ENCODE results near the gene EXD3.
"Not testable (repeated sequence)": the region's sequence is repeated elsewhere in the genome, so short reads cannot be mapped to it uniquely, and the experiment has no call there.

The EXD3 gene

DNA sequence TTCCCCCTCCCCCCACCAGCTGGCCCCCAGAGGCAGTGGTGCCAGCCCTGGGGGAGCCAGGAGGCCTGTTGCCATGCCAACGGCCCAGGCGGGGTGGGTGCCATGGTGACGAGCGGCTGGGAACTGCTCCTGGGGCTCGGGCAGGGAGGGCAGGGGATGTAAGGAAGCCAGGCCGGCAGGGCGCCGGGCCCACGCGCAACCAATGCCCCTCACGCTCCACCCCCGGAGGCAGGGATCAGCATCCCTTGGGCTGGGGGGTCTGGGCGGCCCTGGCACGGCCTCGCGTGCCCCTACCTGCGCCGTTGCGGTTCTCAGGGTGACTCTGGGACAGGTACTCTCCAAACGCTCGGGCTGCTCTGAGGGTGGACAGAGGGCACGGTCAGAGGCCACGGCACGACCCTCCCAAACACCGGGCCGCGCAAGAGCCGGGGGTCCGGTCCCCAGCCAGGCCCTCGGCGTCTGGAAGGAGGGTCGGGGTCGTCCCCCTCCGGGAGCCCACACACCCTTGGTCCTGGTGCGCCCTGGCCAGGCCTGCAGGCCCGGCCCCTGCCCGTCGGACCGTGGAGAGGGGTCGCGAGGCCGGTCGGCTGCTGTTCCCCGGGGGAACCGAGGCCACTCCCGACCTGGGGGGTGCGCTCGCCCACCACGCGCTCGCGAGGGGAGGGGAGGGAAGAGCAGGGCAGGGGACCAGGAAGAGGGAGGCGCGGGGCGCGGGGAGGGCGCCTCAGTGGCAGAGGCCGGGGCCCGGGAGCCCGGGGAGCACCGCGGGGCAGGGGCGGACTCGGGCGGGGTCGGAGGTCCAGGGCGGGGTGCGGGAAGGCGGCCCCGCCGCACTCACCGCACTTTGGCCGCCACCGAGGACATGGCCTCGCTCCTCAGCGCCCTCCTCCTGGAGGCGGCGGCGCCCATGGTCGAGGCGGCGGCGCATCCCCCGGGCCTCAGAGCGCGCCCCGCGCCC lies 35.5 kb upstream of the EXD3 start:
- DNase-seq, result no peak

GRCh38 chr9:137457406-137458193 lies 34.6 kb upstream of the EXD3 start:
- no peak for DNase-seq

DNA sequence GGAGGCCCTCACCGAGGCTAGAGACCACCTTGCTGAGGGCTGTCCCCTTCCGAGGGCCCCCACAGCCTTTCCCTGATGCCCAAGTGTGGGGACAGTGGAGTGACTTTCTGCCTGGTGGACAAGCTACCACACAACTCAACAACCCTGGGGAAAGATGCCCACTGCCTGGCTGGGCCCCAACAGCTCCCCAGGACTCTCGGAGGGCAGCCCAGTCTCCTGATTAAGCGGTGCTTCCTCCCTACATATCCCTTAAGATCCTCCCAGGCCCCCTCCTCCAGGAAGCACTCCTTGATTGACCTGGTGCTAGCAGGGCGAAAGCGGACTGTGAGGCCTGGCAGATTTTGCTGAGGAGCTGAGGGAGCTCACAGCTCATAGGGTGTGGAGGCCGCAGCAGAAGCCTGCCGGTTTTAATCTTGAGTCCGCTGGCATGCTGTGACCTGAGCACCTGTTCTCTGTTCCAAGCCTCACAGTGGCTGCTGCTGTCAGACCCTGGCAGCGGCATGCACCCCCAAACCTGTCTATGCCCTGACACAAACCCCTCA lies 34.0 kb upstream of the EXD3 start:
- no peak for DNase-seq

DNA sequence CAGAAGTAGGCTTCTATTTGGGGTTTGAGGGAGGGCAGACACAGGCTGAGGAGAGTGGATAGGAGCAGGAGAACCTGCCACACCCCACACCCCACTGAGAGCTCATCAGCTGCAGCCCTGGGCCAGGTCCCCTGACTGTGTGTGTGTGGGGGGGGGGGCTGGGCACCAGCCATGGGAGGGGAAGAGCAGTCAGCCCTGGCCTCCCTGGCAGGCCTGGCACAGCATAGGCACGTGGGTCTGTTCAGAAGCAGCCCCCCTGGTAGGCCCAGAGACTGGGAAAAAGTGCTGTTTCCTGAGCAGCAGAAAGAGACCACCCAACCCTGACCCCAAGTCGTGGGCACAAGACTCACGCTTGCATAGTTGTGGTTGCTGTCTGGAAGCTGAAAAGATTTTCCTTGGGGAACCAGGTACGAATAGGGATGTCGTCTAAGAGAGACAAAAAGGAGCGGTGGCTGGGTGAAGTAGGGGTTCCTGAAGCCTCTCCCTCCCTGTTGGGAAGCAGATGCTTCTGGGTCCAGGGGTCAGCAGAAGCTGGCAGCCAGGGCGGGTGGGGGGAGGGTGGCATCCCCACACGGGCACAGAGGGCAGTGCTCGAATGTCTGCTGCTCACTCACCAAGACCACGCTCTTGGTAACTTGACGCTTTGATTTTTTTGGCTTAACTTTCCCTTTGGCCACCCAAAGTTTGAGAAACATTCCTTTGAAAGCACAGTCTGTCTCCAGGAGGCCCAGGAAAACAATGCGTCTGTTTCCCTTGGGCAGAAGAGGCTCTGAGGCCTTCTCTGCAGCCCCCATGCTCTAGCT lies 33.3 kb upstream of the EXD3 start:
- no peak for DNase-seq

- no peak for DNase-seq
These were observed 32.5 kb upstream of the EXD3 start for GRCh38 chr9:137455359-137455991.

- DNase-seq, result no peak
These were observed 31.8 kb upstream of the EXD3 start for GRCh38 chr9:137454597-137455358.

DNA sequence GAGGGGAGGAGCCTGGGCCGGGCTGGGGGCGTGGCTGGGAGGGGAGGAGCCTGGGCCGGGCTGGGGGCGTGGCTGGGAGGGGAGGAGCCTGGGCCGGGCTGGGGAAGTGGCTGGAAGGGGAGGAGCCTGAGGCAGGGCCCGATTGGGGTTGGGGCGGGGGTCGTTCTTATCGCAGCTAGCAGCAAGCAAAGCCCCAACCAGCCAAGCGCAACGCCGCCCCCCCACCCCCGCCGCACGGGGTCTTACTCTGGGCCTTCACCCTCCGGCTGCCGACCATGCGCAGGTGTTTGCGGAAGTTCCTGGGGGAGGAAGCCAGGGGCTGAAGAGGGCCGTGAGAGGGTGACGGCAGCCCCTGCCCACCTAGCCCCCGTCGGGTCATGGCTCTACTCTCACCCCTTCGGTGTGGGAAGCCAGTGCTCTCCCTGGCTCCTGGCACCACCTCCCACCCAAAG lies 31.2 kb upstream of the EXD3 start:
- peak; percentile 43 for DNase-seq

GRCh38 chr9:137453643-137454081 lies 30.7 kb upstream of the EXD3 start:
- DNase-seq, result peak; percentile 43

DNA sequence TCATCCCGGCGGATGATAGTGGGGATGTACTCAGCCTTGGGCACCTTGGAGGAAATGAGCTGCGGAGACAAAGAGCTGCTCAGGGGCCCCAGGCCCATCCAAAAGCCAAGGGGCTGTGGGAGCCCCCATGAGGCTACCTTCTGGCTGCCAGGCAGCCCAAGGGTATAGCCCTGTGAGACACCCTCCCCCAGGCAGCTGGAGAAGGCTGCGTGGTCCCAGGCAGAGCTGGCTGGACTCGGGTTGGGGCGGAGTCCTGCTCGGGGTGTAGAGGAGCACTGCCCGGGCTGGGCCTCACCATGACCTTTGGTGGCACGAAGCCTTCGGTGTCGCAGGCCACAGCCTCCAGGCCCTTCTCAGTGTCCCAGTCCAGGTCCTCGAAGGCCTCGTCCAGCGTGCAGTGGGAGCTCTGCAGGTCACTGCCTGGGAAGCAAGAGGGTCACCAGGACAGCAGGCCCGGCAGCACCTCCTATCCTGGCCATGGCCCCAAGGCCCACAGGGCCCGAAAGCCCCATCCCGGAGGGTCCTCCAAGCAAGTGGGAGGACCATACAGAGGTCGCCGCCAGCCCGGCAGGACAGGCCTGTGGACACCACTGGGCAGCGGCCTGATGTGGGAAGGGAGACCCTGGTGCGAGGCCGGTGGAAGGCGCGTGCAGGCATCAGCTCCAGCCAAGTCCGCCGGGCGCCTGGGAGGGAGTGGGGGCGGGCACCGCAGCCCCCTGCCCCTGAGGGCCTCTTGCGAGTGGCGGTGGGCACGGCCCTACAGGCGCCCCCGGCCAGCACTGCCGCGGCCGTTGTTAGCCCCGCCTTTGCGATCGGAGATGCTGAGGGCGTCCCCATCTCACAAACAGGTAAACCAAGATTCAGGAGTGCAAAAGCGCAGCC lies 30.0 kb upstream of the EXD3 start:
- DNase-seq, result no peak

- DNase-seq, result no peak
These were observed 29.2 kb upstream of the EXD3 start for GRCh38 chr9:137452006-137452760.

- DNase-seq, result not testable (repeated sequence)
These were observed 28.5 kb upstream of the EXD3 start for GRCh38 chr9:137451264-137452005.

DNA sequence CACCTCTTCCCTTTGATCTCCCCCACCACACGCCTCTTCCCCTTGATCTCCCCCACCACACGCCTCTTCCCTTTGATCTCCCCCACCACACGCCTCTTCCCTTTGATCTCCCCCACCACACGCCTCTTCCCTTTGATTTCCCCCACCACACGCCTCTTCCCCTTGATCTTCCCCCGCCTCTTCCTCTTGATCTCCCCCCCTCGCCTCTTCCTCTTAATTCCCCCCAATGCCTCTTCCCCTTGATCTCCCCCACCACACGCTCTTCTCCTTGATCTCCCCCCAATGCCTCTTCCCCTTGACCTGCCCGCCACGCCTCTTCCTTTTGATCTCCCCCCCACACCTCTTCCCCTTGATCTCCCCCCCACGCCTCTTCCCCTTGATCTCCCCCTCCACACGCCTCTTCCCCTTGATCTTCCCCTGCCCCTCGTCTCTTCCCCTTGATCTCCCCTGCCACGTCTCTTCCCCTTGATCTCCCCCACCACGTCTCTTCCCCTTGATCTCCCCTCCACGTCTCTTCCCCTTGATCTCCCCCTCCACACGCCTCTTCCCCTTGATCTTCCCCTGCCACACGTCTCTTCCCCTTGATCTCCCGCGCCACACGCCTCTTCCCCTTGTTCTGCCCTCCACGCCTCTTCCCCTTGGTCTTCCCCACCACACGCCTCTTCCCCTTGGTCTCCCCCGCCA lies 27.7 kb upstream of the EXD3 start:
- not testable (repeated sequence) for DNase-seq

GRCh38 chr9:137449931-137450538 lies 27.1 kb upstream of the EXD3 start:
- peak; percentile 31 for DNase-seq

GRCh38 chr9:137449081-137449844 lies 26.3 kb upstream of the EXD3 start:
- DNase-seq, result no peak

GRCh38 chr9:137448602-137448962 lies 25.6 kb upstream of the EXD3 start:
- DNase-seq, result no peak

DNA sequence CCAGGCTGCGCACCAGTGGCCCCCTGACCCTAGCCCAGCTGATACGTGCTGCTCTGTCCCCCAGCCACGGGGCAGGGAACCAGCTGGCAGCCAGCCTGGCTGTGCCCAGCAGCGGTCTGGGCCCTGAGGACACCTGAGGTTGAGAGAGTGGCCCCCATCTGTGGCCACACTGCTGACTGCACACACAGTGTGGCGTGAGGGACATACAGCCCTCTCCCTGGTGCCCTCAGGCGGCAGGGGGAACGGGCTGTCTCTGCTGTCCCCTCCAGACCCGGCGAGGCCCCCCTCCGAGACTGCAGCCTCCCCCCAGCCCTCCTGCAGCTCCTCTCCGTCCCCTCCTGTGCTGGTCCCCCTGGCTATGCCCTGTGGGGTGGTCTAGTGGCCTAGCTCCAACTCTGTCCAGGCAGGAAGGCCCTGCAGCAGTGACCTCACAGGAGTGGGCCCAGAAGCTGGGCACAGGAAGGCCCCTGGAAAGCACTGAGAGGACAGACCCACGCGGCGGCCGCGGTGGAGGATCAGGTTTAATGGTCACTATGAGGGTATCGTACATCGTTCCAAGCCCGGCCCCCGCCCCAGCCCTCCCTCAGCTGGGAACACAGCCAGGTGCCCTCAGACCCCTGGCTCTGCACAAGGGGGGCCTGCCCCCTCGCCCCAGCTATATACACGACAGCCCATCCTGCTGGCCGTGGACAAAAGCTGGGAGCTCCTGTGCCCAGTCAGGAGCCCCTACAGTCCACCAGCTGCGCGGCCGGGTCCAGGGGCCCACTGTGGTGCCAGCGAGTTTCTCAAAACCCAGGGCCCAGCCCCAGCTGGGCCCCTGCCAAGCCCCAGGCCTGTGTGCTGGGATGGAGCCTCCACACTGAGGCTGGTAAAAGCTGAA lies 25.0 kb upstream of the EXD3 start:
- no peak for DNase-seq

All from stimulated activated naive CD4-positive, alpha-beta T cell treated with Interleukin-2 at 50 U/mL for 16 hours (primary cell).